Dermis blood vessel endothelial cell (primary cell): ENCODE data around the gene ZNF428. TPM values are rescaled to one million over a fixed set of nuclear protein-coding genes. Genes with fewer than 3 reads are reported as not detected.
"Not testable (repeated sequence)": the region's sequence is repeated elsewhere in the genome, so short reads cannot be mapped to it uniquely, and the experiment has no call there.

Source experiments
- DNase-seq: peaks from one replicate; pipeline ENCODE4 v3.0.0; 2010
- total RNA-seq: library from RNA; depleted of rRNA; stranded (reverse); fragments of >200 nt; gene quantifications from 2 replicates; pipeline ENCODE4 v1.2.3, GENCODE V29; 2014

The ZNF428 gene
- total RNA-seq, 1 donor from 2014 or later, result 46.5 TPM

GRCh38 chr19:43639519-43640423, 20.3 kb upstream of the ZNF428 start, which contains the start of gene CADM4:
CADM4 (minus strand) TSS chr19:43639850; CDS start chr19:43639790, 60 bp downstream.
- DNase-seq, result peak; percentile 12

GRCh38 chr19:43638995-43639518, 19.6 kb upstream of the ZNF428 start:
- DNase-seq, result no peak

- no peak for DNase-seq
These were observed 19.0 kb upstream of the ZNF428 start for GRCh38 chr19:43638214-43638994.

GRCh38 chr19:43636121-43636683, 16.8 kb upstream of the ZNF428 start:
- DNase-seq, result no peak

GRCh38 chr19:43635561-43635940, 16.1 kb upstream of the ZNF428 start:
- DNase-seq, result not testable (repeated sequence)

- no peak for DNase-seq
These were observed 15.6 kb upstream of the ZNF428 start for GRCh38 chr19:43634872-43635560.

- no peak for DNase-seq
These were observed 15.1 kb upstream of the ZNF428 start for GRCh38 chr19:43634506-43634871.

GRCh38 chr19:43634068-43634467, 14.6 kb upstream of the ZNF428 start:
- no peak for DNase-seq

- DNase-seq, result no peak
These were observed 14.1 kb upstream of the ZNF428 start for GRCh38 chr19:43633520-43633919.

GRCh38 chr19:43631491-43631890, 12.1 kb upstream of the ZNF428 start:
- no peak for DNase-seq

GRCh38 chr19:43628646-43629326, 9.4 kb upstream of the ZNF428 start:
- no peak for DNase-seq

- DNase-seq, result no peak
These were observed 7.4 kb upstream of the ZNF428 start for GRCh38 chr19:43626838-43627237.

- DNase-seq, result peak; percentile 46
These were observed 6.6 kb upstream of the ZNF428 start for GRCh38 chr19:43625918-43626579.

- peak; percentile 28 for DNase-seq
These were observed 5.5 kb upstream of the ZNF428 start for GRCh38 chr19:43624933-43625332.

- no peak for DNase-seq
These were observed 4.7 kb upstream of the ZNF428 start for GRCh38 chr19:43623889-43624670.

- DNase-seq, result no peak
These were observed 3.5 kb upstream of the ZNF428 start for GRCh38 chr19:43622956-43623355.

GRCh38 chr19:43622070-43622469, 2.6 kb upstream of the ZNF428 start:
- no peak for DNase-seq

GRCh38 chr19:43620061-43621001, 902 bp upstream of the ZNF428 start:
- DNase-seq, result no peak

- DNase-seq, result peak; percentile 64
These were observed 538 bp downstream of the ZNF428 start for GRCh38 chr19:43618921-43619261.
